Activated CD4-positive, alpha-beta T cell treated with anti-CD3 and anti-CD28 coated beads for 36 hours (primary cell): Measurements from ENCODE around the gene SGCA. TPM values are rescaled to one million over a fixed set of nuclear protein-coding genes. Genes with fewer than 3 reads are reported as not detected.

Source experiments
- ATAC-seq: fragments of 200-7000 bp; cut with Tn5 transposase; one replicate; pipeline ENCODE4 v1.10.0; 2021; ENCODE audit warnings: mild to moderate bottlenecking, moderate library complexity
- CTCF ChIA-PET: fragments of 350-600 bp; sonication (Branson Sonifier 250); formaldehyde crosslinking; loops from one replicate; lab custom pipeline; 2021; ENCODE audit warnings: antibody characterized with exemption; lab: Charles Lee
- POLR2A ChIA-PET: fragments of 350-600 bp; sonication (Branson Sonifier 250); formaldehyde crosslinking; loops from one replicate; lab custom pipeline; 2021; ENCODE audit warnings: antibody characterized with exemption, inconsistent platforms; lab: Charles Lee
- DNase-seq: peaks from one replicate; pipeline ENCODE4 v3.0.0-alpha.2; 2020
- H3K27ac Mint-ChIP-seq: one replicate; pipeline ENCODE4 v1.8.0; 2021; ENCODE audit warnings: mixed read lengths
- H3K27me3 Mint-ChIP-seq: one replicate; pipeline ENCODE4 v1.8.0; 2021; ENCODE audit warnings: mixed read lengths
- H3K36me3 Mint-ChIP-seq: one replicate; pipeline ENCODE4 v1.8.0; 2021; ENCODE audit warnings: low read depth, mixed read lengths
- H3K4me1 Mint-ChIP-seq: one replicate; pipeline ENCODE4 v1.8.0; 2021; ENCODE audit warnings: mixed read lengths
- H3K4me3 Mint-ChIP-seq: one replicate; pipeline ENCODE4 v1.8.0; 2021; ENCODE audit warnings: mild to moderate bottlenecking, moderate library complexity, mixed read lengths
- H3K9me3 Mint-ChIP-seq: one replicate; pipeline ENCODE4 v1.8.0; 2021; ENCODE audit warnings: low read depth, mixed read lengths
- intact Hi-C, 2 experiments: fragments of 100-400 bp; cut with DNase I in 1 of 2; cut with micrococcal nuclease in 1 of 2; formaldehyde crosslinking; loops; one replicate each; pipeline versions ENCODE4 v1.14.2 to v1.15.1; 2022 to 2024; cut with DNase I, micrococcal nuclease
- total RNA-seq, 2 experiments: library from RNA; stranded (reverse); gene quantifications; one replicate each; pipeline ENCODE4 v1.2.3, GENCODE V29; 2021

Gene SGCA
- total RNA-seq, 2 experiments from 2014 or later: 0.26 TPM; not detected in 1

- ChIA-PET CTCF (interaction anchor here (0.5 to 7.3 kb wide), 22 partner anchors 15 to 198 kb away, joined by 3 to 200 read pairs (median 8); partner anchors contain the start of genes LRRC59, SGCA and TMEM92), POLR2A (no interaction called here)
- peaks cover 34% of the 10 kb centered on the region for H3K27me3 Mint-ChIP-seq
- intact Hi-C loops: no loop called here
- DNase-seq (no peak), ATAC-seq (no peak)
- H3K4me1 Mint-ChIP-seq: peaks cover 16% of the 10 kb centered on the region
- H3K27ac Mint-ChIP-seq: no peak overlapping the region
- H3K36me3 Mint-ChIP-seq: no peaks in the 10 kb centered on the region
- no peaks in the 10 kb centered on the region for H3K9me3 Mint-ChIP-seq
- H3K4me3 Mint-ChIP-seq: peak overlapping the region; percentile 53
These were observed 33.5 kb downstream of the SGCA start for GRCh38 chr17:50199211-50199802.

GRCh38 chr17:50199803-50200456 lies 34.1 kb downstream of the SGCA start:
- Mint-ChIP-seq H3K4me3 (peak overlapping the region; percentile 53), H3K9me3 (no peaks in the 10 kb centered on the region), H3K36me3 (no peaks in the 10 kb centered on the region), H3K27me3 (peaks cover 35% of the 10 kb centered on the region), H3K27ac (no peak overlapping the region), H3K4me1 (peaks cover 16% of the 10 kb centered on the region)
- CTCF ChIA-PET: interaction anchor here (0.5 to 7.3 kb wide), 46 partner anchors 8 to 538 kb away, joined by 3 to 200 read pairs (median 4); partner anchors contain the start of genes LRRC59, SGCA, TMEM92 and XYLT2
- peak; percentile 79 for DNase-seq
- POLR2A ChIA-PET: interaction anchor here (0.8 kb wide), 1 partner anchor 412 kb away, joined by 4 read pairs; no protein-coding TSS in a partner anchor
- peak; percentile 79 for ATAC-seq
- intact Hi-C loops: loop anchor here (1.0 kb wide), 7 partner anchors 73 to 278 kb away; partner anchors contain the start of genes LRRC59 (in 1 of the 2), RSAD1 (in 1 of the 2) and XYLT2 (in 1 of the 2)

GRCh38 chr17:50200457-50201275 lies 34.9 kb downstream of the SGCA start:
- peaks cover 16% of the 10 kb centered on the region for H3K4me1 Mint-ChIP-seq
- no peaks in the 10 kb centered on the region for H3K9me3 Mint-ChIP-seq
- H3K4me3 Mint-ChIP-seq: peak overlapping the region; percentile 53
- POLR2A ChIA-PET: interaction anchor here (0.8 to 1.2 kb wide), 2 partner anchors 12 to 413 kb away, joined by 3 to 4 read pairs; no protein-coding TSS in a partner anchor
- peak; percentile 91 for DNase-seq
- no peak overlapping the region for H3K27ac Mint-ChIP-seq
- no peaks in the 10 kb centered on the region for H3K36me3 Mint-ChIP-seq
- CTCF ChIA-PET: interaction anchor here (0.6 to 7.3 kb wide), 54 partner anchors 9 to 539 kb away, joined by 3 to 200 read pairs (median 4); partner anchors contain the start of genes LRRC59, SGCA, TMEM92 and XYLT2
- peaks cover 43% of the 10 kb centered on the region for H3K27me3 Mint-ChIP-seq
- intact Hi-C loops: loop anchor here (1.0 kb wide), 8 partner anchors 70 to 278 kb away; partner anchors contain the start of genes LRRC59 (in 1 of the 2), RSAD1 (in 1 of the 2) and XYLT2 (in 1 of the 2)
- peak; percentile 81 for ATAC-seq

- intact Hi-C loops: loop anchor here in 1 of 2 experiments (1.0 kb wide), 1 partner anchor 69 kb away; no protein-coding TSS in a partner anchor
- Mint-ChIP-seq H3K27me3 (peaks cover 47% of the 10 kb centered on the region), H3K9me3 (no peaks in the 10 kb centered on the region), H3K36me3 (no peaks in the 10 kb centered on the region), H3K4me3 (peak within 1 kb of the TSS; percentile 53), H3K27ac (no peak within 1 kb of the TSS), H3K4me1 (peaks cover 16% of the 10 kb centered on the region)
- ATAC-seq (no peak), DNase-seq (no peak)
- ChIA-PET POLR2A (interaction anchor here (1.2 kb wide), 1 partner anchor 12 kb away, joined by 3 read pairs; no protein-coding TSS in a partner anchor), CTCF (interaction anchor here (0.6 to 7.3 kb wide), 25 partner anchors 8 to 225 kb away, joined by 3 to 200 read pairs (median 4); partner anchors contain the start of genes TMEM92 and XYLT2)
These were observed 35.6 kb downstream of the SGCA start, which contains the start of gene COL1A1 for GRCh38 chr17:50201276-50201854. Gene COL1A1 (minus strand): TSS chr17:50201631. CDS start chr17:50201513, 118 bp downstream.

GRCh38 chr17:50203086-50203485 lies 37.3 kb downstream of the SGCA start:
- no peaks in the 10 kb centered on the region for H3K36me3 Mint-ChIP-seq
- DNase-seq (no peak), ATAC-seq (no peak)
- intact Hi-C loops: no loop called here
- ChIA-PET CTCF (interaction anchor here (0.7 to 7.3 kb wide), 6 partner anchors 11 to 724 kb away, joined by 3 to 200 read pairs (median 7); no protein-coding TSS in a partner anchor), POLR2A (no interaction called here)
- H3K4me1 Mint-ChIP-seq: peaks cover 18% of the 10 kb centered on the region
- H3K27me3 Mint-ChIP-seq: peaks cover 59% of the 10 kb centered on the region
- H3K9me3 Mint-ChIP-seq: no peaks in the 10 kb centered on the region
- no peak overlapping the region for H3K27ac Mint-ChIP-seq
- H3K4me3 Mint-ChIP-seq: no peak overlapping the region

GRCh38 chr17:50203604-50204345 lies 38.0 kb downstream of the SGCA start:
- Mint-ChIP-seq H3K36me3 (no peaks in the 10 kb centered on the region), H3K27ac (no peak overlapping the region), H3K4me3 (no peak overlapping the region), H3K9me3 (no peaks in the 10 kb centered on the region), H3K4me1 (peaks cover 13% of the 10 kb centered on the region), H3K27me3 (peaks cover 55% of the 10 kb centered on the region)
- intact Hi-C loops: no loop called here
- ChIA-PET CTCF (interaction anchor here (0.7 to 7.3 kb wide), 8 partner anchors 10 to 723 kb away, joined by 3 to 200 read pairs (median 4); no protein-coding TSS in a partner anchor), POLR2A (interaction anchor here (0.7 kb wide), 1 partner anchor 92 kb away, joined by 3 read pairs; no protein-coding TSS in a partner anchor)
- no peak for ATAC-seq
- no peak for DNase-seq

GRCh38 chr17:50204431-50204830 lies 38.6 kb downstream of the SGCA start:
- Mint-ChIP-seq H3K27ac (no peak overlapping the region), H3K4me1 (peaks cover 13% of the 10 kb centered on the region), H3K9me3 (no peaks in the 10 kb centered on the region), H3K27me3 (peaks cover 52% of the 10 kb centered on the region), H3K4me3 (no peak overlapping the region), H3K36me3 (no peaks in the 10 kb centered on the region)
- intact Hi-C loops: no loop called here
- POLR2A ChIA-PET: interaction anchor here (0.7 kb wide), 1 partner anchor 93 kb away, joined by 3 read pairs; no protein-coding TSS in a partner anchor
- no peak for ATAC-seq
- no peak for DNase-seq
- CTCF ChIA-PET: interaction anchor here (0.6 to 7.3 kb wide), 8 partner anchors 10 to 90 kb away, joined by 3 to 200 read pairs (median 4); no protein-coding TSS in a partner anchor

- H3K4me3 Mint-ChIP-seq: no peak overlapping the region
- H3K9me3 Mint-ChIP-seq: no peaks in the 10 kb centered on the region
- intact Hi-C loops: no loop called here
- H3K27me3 Mint-ChIP-seq: peaks cover 49% of the 10 kb centered on the region
- no peak overlapping the region for H3K27ac Mint-ChIP-seq
- DNase-seq: no peak
- ChIA-PET POLR2A (no interaction called here), CTCF (interaction anchor here (0.6 to 7.3 kb wide), 7 partner anchors 15 to 89 kb away, joined by 3 to 200 read pairs (median 3); no protein-coding TSS in a partner anchor)
- H3K4me1 Mint-ChIP-seq: peaks cover 9% of the 10 kb centered on the region
- H3K36me3 Mint-ChIP-seq: no peaks in the 10 kb centered on the region
- ATAC-seq: no peak
These were observed 39.5 kb downstream of the SGCA start for GRCh38 chr17:50205111-50205962.

GRCh38 chr17:50205963-50206505 lies 40.2 kb downstream of the SGCA start:
- DNase-seq (no peak), ATAC-seq (no peak)
- intact Hi-C loops: no loop called here
- peaks cover 45% of the 10 kb centered on the region for H3K27me3 Mint-ChIP-seq
- POLR2A ChIA-PET: interaction anchor here (0.7 kb wide), 1 partner anchor 427 kb away, joined by 3 read pairs; no protein-coding TSS in a partner anchor
- H3K4me3 Mint-ChIP-seq: no peak overlapping the region
- H3K9me3 Mint-ChIP-seq: no peaks in the 10 kb centered on the region
- CTCF ChIA-PET: interaction anchor here (0.7 to 7.3 kb wide), 4 partner anchors 14 to 88 kb away, joined by 3 to 200 read pairs (median 3); no protein-coding TSS in a partner anchor
- no peak overlapping the region for H3K27ac Mint-ChIP-seq
- H3K4me1 Mint-ChIP-seq: peaks cover 4% of the 10 kb centered on the region
- H3K36me3 Mint-ChIP-seq: no peaks in the 10 kb centered on the region
